HG02798 (cell line): ENCODE data around the gene GIMAP2.
A peak's percentile ranks its signal among the peaks of the same experiment; 100 is the strongest.

Experiments
- ATAC-seq: cut with Tn5 transposase; IDR thresholded peaks from one replicate; pipeline ENCODE4 v1.9.1; 2021; ENCODE audit warnings: mild to moderate bottlenecking; ENCODE audit not compliant: unreplicated experiment, poor library complexity

The GIMAP2 gene

GRCh38 chr7:150731916-150732315 lies 46.4 kb downstream of the GIMAP2 start:
- ATAC-seq: no peak

GRCh38 chr7:150732786-150733481 lies 47.4 kb downstream of the GIMAP2 start:
- ATAC-seq: no peak

DNA sequence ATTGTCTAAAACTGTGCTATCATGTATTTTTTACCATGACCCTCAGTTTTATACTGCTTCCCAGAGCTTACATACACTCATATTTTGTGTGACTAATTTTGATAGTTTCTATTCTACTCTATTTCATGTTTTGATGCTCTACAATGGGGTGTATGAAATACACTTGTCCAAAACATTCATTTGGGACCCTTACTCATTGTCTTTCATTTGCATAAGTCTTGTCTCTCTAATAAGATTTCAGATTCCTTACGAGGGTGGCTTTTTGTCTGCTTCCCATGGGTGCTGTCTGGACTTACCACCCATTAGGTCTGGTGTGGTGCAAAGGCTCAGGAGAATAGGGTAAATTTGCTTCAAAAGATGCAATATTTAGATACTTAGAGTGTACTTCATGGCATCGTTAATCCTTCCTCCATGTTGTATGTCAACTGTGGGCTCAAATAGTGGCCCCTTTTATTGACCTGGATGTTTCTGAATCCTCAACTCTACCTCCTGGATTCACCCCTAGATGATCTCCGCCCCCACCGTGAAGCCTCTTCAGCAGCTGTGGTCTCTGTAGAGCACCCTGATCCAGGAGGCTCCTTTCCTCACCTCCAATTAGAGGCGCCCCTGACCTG lies 48.1 kb downstream of the GIMAP2 start:
- no peak for ATAC-seq

GRCh38 chr7:150734254-150734653 lies 48.7 kb downstream of the GIMAP2 start:
- ATAC-seq: no peak

DNA sequence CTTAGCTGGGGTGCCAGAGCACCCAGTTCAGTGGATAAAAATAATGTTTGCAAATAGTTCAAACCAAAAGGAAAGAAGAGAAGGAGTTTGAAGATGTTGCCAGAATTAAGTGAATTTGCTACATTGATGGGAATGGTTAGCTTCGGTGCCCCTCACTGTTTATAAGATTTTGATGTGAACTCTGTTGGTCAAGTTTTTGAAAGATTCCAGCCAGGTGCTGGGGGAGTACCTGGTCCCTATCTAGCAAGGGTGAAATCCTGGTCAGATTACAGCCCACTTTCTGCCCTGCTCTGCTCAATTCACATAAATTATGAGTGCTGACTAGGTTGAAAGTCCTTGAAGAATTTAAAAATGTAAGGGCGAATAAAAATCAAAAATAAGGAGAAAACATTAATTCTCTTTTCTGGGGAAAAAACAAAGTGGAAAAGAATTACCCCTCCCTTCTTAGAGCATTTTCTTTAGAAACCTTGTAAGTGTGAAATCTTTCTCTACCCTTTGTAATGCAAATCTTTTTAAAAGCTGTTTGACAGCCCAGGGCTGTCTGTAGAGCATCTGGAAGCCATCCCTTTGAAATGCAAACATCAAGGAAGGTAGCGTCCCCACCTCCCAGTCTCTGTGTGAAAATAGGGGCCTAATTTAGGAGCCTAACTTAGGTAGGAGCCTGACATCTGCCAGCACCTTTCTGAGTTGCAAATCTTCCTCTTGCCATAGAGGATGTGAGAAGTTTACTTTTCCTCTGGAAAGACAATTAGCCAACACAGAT lies 50.3 kb downstream of the GIMAP2 start:
- no peak for ATAC-seq

- peak; percentile 6 for ATAC-seq
Observed at GRCh38 chr7:150736864-150737263, 51.4 kb downstream of the GIMAP2 start.

DNA sequence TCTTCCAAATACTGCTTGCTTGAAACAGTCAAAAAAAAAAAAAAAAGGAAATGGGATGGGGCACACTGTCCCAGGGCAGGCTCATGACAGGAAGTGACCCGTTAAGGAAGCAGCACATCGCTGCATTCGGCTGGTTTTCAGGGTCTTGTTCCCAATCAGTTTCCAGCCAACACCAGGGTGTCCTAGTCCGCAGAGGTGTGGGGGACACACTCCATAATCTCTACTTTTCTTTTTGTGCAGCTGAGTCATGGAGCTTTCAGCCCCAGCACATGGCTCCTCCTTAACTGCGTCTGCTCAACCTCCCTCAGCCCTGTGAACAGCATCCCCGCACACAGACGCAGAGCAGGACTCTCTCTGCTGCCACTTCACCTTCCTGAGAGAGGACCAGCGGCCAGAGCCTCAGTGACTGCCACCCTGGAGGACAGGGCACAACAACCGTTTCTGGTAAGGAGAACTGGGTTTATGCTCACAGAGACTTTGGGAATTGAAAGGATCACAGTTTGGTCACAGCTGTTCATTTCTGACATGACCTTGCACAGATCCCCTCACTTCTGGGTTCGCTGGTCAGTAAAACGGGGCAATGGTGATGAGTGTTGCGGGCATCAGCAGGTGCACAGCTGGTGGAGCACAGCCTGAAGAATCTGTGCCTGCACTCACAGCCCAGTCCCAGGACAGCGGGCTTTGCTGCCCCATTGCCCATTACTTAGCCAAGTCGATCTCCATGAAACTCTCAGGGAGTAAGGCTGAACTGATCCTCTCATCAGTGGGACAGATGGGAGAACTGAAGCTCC lies 52.0 kb downstream of the GIMAP2 start, which contains the start of gene GIMAP5:
Gene GIMAP5, plus strand, starts transcription at position 154 of the 791 bp plus-strand sequence. CDS start 3,467 bp downstream, outside the sequence.
- ATAC-seq: peak; percentile 60

DNA sequence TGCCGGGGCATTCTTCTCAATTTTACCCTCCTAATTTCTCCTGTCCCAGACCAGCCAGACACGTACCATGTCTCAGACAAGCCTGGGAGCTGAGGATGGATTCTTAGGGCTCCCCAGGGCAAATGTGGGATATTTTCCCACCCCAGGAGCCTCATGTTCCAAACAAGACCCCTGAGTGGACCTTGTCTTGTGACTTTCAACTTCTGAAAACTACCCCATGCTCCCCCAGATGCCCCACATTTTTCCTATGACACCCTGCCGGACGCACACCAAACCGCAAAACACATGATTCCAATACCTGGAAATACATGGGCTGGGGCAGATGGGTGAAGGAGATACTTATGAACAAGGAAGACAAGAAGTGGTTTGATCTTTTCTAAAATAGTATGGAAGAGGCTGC lies 52.6 kb downstream of the GIMAP2 start:
- ATAC-seq: no peak

GRCh38 chr7:150738591-150739001 lies 53.1 kb downstream of the GIMAP2 start:
- ATAC-seq: no peak

GRCh38 chr7:150739033-150739432 lies 53.5 kb downstream of the GIMAP2 start:
- no peak for ATAC-seq

GRCh38 chr7:150740053-150740452 lies 54.5 kb downstream of the GIMAP2 start:
- ATAC-seq: no peak

DNA sequence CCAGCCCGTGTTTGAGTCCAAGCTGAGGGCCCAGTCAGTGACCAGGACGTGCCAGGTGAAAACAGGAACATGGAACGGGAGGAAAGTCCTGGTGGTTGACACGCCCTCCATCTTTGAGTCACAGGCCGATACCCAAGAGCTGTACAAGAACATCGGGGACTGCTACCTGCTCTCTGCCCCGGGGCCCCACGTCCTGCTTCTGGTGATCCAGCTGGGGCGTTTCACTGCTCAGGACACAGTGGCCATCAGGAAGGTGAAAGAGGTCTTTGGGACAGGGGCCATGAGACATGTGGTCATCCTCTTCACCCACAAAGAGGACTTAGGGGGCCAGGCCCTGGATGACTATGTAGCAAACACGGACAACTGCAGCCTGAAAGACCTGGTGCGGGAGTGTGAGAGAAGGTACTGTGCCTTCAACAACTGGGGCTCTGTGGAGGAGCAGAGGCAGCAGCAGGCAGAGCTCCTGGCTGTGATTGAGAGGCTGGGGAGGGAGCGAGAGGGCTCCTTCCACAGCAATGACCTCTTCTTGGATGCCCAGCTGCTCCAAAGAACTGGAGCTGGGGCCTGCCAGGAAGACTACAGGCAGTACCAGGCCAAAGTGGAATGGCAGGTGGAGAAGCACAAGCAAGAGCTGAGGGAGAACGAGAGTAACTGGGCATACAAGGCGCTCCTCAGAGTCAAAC lies 56.9 kb downstream of the GIMAP2 start:
- ATAC-seq: no peak
